H9 (cell line): ENCODE results near the gene ACP2. TPM values are rescaled to one million over a fixed set of nuclear protein-coding genes. Genes with fewer than 3 reads are reported as not detected.

ENCODE experiments used
- DNase-seq: peaks from one replicate; pipeline ENCODE4 v3.0.0-alpha.2; 2017
- H2AFZ ChIP-seq: one replicate; pipeline ENCODE4 v1.6.1; 2013; ENCODE audit warnings: mild to moderate bottlenecking, low read length, control low read depth, moderate library complexity
- H2AK5ac ChIP-seq: 2 replicates; pipeline ENCODE4 v1.6.1; 2013; ENCODE audit warnings: low read length, control low read depth, mixed read lengths; ENCODE audit not compliant: insufficient read length
- H2BK120ac ChIP-seq: one replicate; pipeline ENCODE4 v1.6.1; 2013; ENCODE audit warnings: low read depth, mild to moderate bottlenecking, low read length, control low read depth, inconsistent platforms; ENCODE audit not compliant: poor library complexity, severe bottlenecking
- H2BK12ac ChIP-seq: 2 replicates; pipeline ENCODE4 v1.6.1; 2013; ENCODE audit warnings: low read length, control low read depth, mixed read lengths, low read depth; ENCODE audit not compliant: insufficient read length
- H2BK15ac ChIP-seq: 2 replicates; pipeline ENCODE4 v1.6.1; 2013; ENCODE audit warnings: low read depth, low read length, control low read depth
- H2BK20ac ChIP-seq: one replicate; pipeline ENCODE4 v1.6.1; 2013; ENCODE audit warnings: low read depth, mild to moderate bottlenecking, low read length, control low read depth, inconsistent platforms; ENCODE audit not compliant: poor library complexity, severe bottlenecking
- H2BK5ac ChIP-seq: 2 replicates; pipeline ENCODE4 v1.6.1; 2013; ENCODE audit warnings: low read length, control low read depth, mixed read lengths; ENCODE audit not compliant: insufficient read length
- H3K14ac ChIP-seq: 2 replicates; pipeline ENCODE4 v1.6.1; 2013; ENCODE audit warnings: low read length, control low read depth; ENCODE audit not compliant: insufficient read depth
- H3K18ac ChIP-seq: 2 replicates; pipeline ENCODE4 v1.6.1; 2013; ENCODE audit warnings: low read depth, mild to moderate bottlenecking, mixed read lengths, low read length, control low read depth; ENCODE audit not compliant: insufficient read length
- H3K23ac ChIP-seq: 2 replicates; pipeline ENCODE4 v1.6.1; 2013; ENCODE audit warnings: low read length, control low read depth, mixed read lengths, low read depth; ENCODE audit not compliant: insufficient read length
- H3K23me2 ChIP-seq: 2 replicates; pipeline ENCODE4 v1.6.1; 2013; ENCODE audit warnings: low read depth, mild to moderate bottlenecking, mixed read lengths, low read length, control low read depth; ENCODE audit not compliant: insufficient read length, poor library complexity, severe bottlenecking
- H3K27ac ChIP-seq: 2 replicates; pipeline ENCODE4 v1.5.1; 2013; ENCODE audit warnings: low read length, control low read depth, mixed read lengths, low read depth; ENCODE audit not compliant: insufficient read length
- H3K27me3 ChIP-seq: 2 replicates; pipeline ENCODE4 v1.6.1; 2013; ENCODE audit warnings: low read length, control low read depth, inconsistent platforms; ENCODE audit not compliant: insufficient read depth
- H3K4ac ChIP-seq: 2 replicates; pipeline ENCODE4 v1.6.1; 2013; ENCODE audit warnings: low read depth, mild to moderate bottlenecking, control low read depth, inconsistent platforms, low read length, moderate library complexity
- H3K4me1 ChIP-seq: 2 replicates; pipeline ENCODE4 v1.6.1; 2013; ENCODE audit warnings: low read length, control low read depth, inconsistent platforms; ENCODE audit not compliant: insufficient read depth
- H3K4me2 ChIP-seq: 2 replicates; pipeline ENCODE4 v1.6.1; 2013; ENCODE audit warnings: low read length, control low read depth, mixed read lengths; ENCODE audit not compliant: insufficient read length, insufficient read depth
- H3K56ac ChIP-seq: 2 replicates; pipeline ENCODE4 v1.6.1; 2013; ENCODE audit warnings: low read depth, mild to moderate bottlenecking, mixed read lengths, low read length, control low read depth; ENCODE audit not compliant: insufficient read length
- H3K79me1 ChIP-seq: 2 replicates; pipeline ENCODE4 v1.6.1; 2013; ENCODE audit warnings: low read depth, mild to moderate bottlenecking, moderate library complexity, low read length, control low read depth, inconsistent platforms; ENCODE audit not compliant: insufficient read depth, poor library complexity, severe bottlenecking
- H3K79me2 ChIP-seq: 2 replicates; pipeline ENCODE4 v1.6.1; 2013; ENCODE audit warnings: low read length, control low read depth, inconsistent platforms; ENCODE audit not compliant: insufficient read depth
- H3K9ac ChIP-seq: 2 replicates; pipeline ENCODE4 v1.6.1; 2013; ENCODE audit warnings: low read length, control low read depth, mixed read lengths; ENCODE audit not compliant: insufficient read length; ENCODE audit errors: extremely low read depth
- H3K9me3 ChIP-seq: one replicate; pipeline ENCODE4 v1.6.1; 2013; ENCODE audit warnings: low read depth, low read length, inconsistent platforms; ENCODE audit not compliant: control insufficient read depth
- H3T11ph ChIP-seq: one replicate; pipeline ENCODE4 v1.6.1; 2013; ENCODE audit warnings: mild to moderate bottlenecking, low read length, control low read depth, inconsistent platforms
- H4K20me1 ChIP-seq: one replicate; pipeline ENCODE4 v1.6.1; 2013; ENCODE audit not compliant: control insufficient read depth, insufficient read length, insufficient read depth
- H4K5ac ChIP-seq: 2 replicates; pipeline ENCODE4 v1.6.1; 2013; ENCODE audit warnings: low read depth, mild to moderate bottlenecking, mixed read lengths, low read length, control low read depth; ENCODE audit not compliant: insufficient read length
- H4K8ac ChIP-seq: replicated peaks from 2 replicates; pipeline ENCODE4 v1.6.1; 2013; ENCODE audit warnings: low read length, control low read depth, mixed read lengths, low read depth; ENCODE audit not compliant: insufficient read length
- H4K91ac ChIP-seq: 2 replicates; pipeline ENCODE4 v1.6.1; 2013; ENCODE audit warnings: low read depth, mild to moderate bottlenecking, moderate library complexity, mixed read lengths, low read length, control low read depth; ENCODE audit not compliant: insufficient read length
- H3K27ac Mint-ChIP-seq, 3 experiments: 2 replicates in 2 of 3; 3 replicates in 1 of 3; pipeline ENCODE4 v1.8.0; 2020 to 2021; ENCODE audit warnings: mixed read lengths in 3 of 3, mild to moderate bottlenecking in 1 of 3, moderate library complexity in 1 of 3
- H3K27me3 Mint-ChIP-seq: 2 replicates; pipeline ENCODE4 v1.8.0; 2021; ENCODE audit warnings: low read depth, mild to moderate bottlenecking, moderate library complexity, mixed read lengths
- H3K36me3 Mint-ChIP-seq, 3 experiments: 2 replicates in 2 of 3; 3 replicates in 1 of 3; pipeline ENCODE4 v1.8.0; 2020 to 2021; ENCODE audit warnings: low read depth in 3 of 3, mixed read lengths in 3 of 3; ENCODE audit not compliant: insufficient read depth in 1 of 3
- H3K4me1 Mint-ChIP-seq, 2 experiments: 2 replicates each; pipeline ENCODE4 v1.8.0; 2020; ENCODE audit warnings: mixed read lengths in 2 of 2
- H3K4me3 Mint-ChIP-seq, 2 experiments: 2 replicates in 1 of 2; 3 replicates in 1 of 2; pipeline ENCODE4 v1.8.0; 2020 to 2021; ENCODE audit warnings: mild to moderate bottlenecking in 2 of 2, mixed read lengths in 2 of 2, moderate library complexity in 1 of 2
- H3K9me3 Mint-ChIP-seq, 2 experiments: 2 replicates in 1 of 2; 3 replicates in 1 of 2; pipeline ENCODE4 v1.8.0; 2020; ENCODE audit warnings: mild to moderate bottlenecking in 2 of 2, mixed read lengths in 2 of 2, moderate library complexity in 1 of 2
- CTCF ChIP-seq: fragments of 200-600 bp; sonication (generic); conservative IDR thresholded peaks from 3 replicates; pipeline ENCODE4 v1.8.0; 2021; ENCODE audit warnings: antibody characterized with exemption, mild to moderate bottlenecking
- WGBS: extraction: QIAGEN DNeasy Blood & Tissue Kit; methylation state at CpG from one replicate; pipeline ENCODE4 v1.1.7; 2013; ENCODE audit warnings: missing lambda C conversion rate, low lambda C conversion rate, mixed read lengths; ENCODE audit not compliant: insufficient read length; ENCODE audit errors: extremely low coverage; 5-methylcytosine and 5-hydroxymethylcytosine counted together
- total RNA-seq: library from RNA; stranded (reverse); gene quantifications from 2 replicates; pipeline ENCODE4 v1.2.1, GENCODE V29; 2021

ACP2 gene
- total RNA-seq, 1 experiment from 2014 or later = 29.5 TPM

GRCh38 chr11:47257517-47258316, 9.1 kb upstream of the ACP2 start, which contains the start of gene NR1H3:
NR1H3 (plus strand) TSS chr11:47257996; CDS start chr11:47259217, 1,221 bp downstream.
- H3K27ac ChIP-seq = no peak within 1 kb of the TSS
- peak within 1 kb of the TSS; percentile 80 for H2BK120ac ChIP-seq
- H3K4ac ChIP-seq = no peak within 1 kb of the TSS
- peak within 1 kb of the TSS; percentile 9 for H3K9ac ChIP-seq
- H3K27me3 ChIP-seq = no peaks in the 10 kb centered on the region
- peak within 1 kb of the TSS; percentile 43 for H3K14ac ChIP-seq
- peak; percentile 62 for TF ChIP-seq CTCF
- no peak within 1 kb of the TSS for H2BK15ac ChIP-seq
- no peak within 1 kb of the TSS for H3K23ac ChIP-seq
- H3K27me3 Mint-ChIP-seq = no peaks in the 10 kb centered on the region; the same call in 1 of the 2 replicates
- peak within 1 kb of the TSS; percentile 54 for H3K4me2 ChIP-seq
- H3T11ph ChIP-seq = no peak within 1 kb of the TSS
- no CpG with 5 or more reads among the region's 15 CpGs for WGBS
- H4K5ac ChIP-seq = no peak within 1 kb of the TSS
- no peaks in the 10 kb centered on the region for H4K20me1 ChIP-seq
- peaks cover 3% of the 10 kb centered on the region; the same call in 1 of the 2 replicates for H3K79me2 ChIP-seq
- peak within 1 kb of the TSS; percentile 61 to 80 for H3K4me3 Mint-ChIP-seq
- H2AFZ ChIP-seq = no peak within 1 kb of the TSS
- H4K8ac ChIP-seq = no peak within 1 kb of the TSS
- H2BK5ac ChIP-seq = no peak within 1 kb of the TSS
- H4K91ac ChIP-seq = peak within 1 kb of the TSS; percentile 68
- peaks cover 4% of the 10 kb centered on the region for H3K23me2 ChIP-seq
- H3K27ac Mint-ChIP-seq = peak within 1 kb of the TSS; percentile 91 to 97 (median 96)
- no peak within 1 kb of the TSS for H2BK12ac ChIP-seq
- H3K9me3 Mint-ChIP-seq = no peaks in the 10 kb centered on the region
- H3K79me1 ChIP-seq = no peaks in the 10 kb centered on the region
- peaks cover 18 to 25% of the 10 kb centered on the region in 2 experiments for H3K4me1 Mint-ChIP-seq
- no peak within 1 kb of the TSS for H3K56ac ChIP-seq
- DNase-seq = peak; percentile 92
- H3K4me1 ChIP-seq = no peaks in the 10 kb centered on the region; the same call in 1 of the 2 replicates
- no peaks in the 10 kb centered on the region for H3K9me3 ChIP-seq
- peaks cover 0 to 4% (median 0%) of the 10 kb centered on the region in 3 experiments; a peak in 2 of 7 replicates for H3K36me3 Mint-ChIP-seq
- no peak within 1 kb of the TSS for H2BK20ac ChIP-seq
- no peak within 1 kb of the TSS for H2AK5ac ChIP-seq
- H3K18ac ChIP-seq = peak within 1 kb of the TSS; percentile 5
